Subcutaneous adipose tissue (tissue), 4 donors: ENCODE data around the gene ZC3H14. TPM values are rescaled to one million over a fixed set of nuclear protein-coding genes. Genes with fewer than 3 reads are reported as not detected.

Experiments used
- total RNA-seq, 4 donors: library from RNA; depleted of rRNA; stranded (reverse); fragments of >200 nt; gene quantifications; one replicate each; pipeline ENCODE4 v1.1.0, GENCODE V29; 2016
- TF ChIP-seq, protein P1 (sequence below): fragments of 450-650 bp; IDR thresholded peaks from one replicate; pipeline ENCODE4 v1.5.1; 2016; ENCODE audit warnings: low read depth, mild to moderate bottlenecking, control low read depth, antibody characterized with exemption, moderate library complexity

ZC3H14 gene
- total RNA-seq, 4 donors from 2014 or later, result 57.3 to 95.2 (median 64.7) TPM

DNA sequence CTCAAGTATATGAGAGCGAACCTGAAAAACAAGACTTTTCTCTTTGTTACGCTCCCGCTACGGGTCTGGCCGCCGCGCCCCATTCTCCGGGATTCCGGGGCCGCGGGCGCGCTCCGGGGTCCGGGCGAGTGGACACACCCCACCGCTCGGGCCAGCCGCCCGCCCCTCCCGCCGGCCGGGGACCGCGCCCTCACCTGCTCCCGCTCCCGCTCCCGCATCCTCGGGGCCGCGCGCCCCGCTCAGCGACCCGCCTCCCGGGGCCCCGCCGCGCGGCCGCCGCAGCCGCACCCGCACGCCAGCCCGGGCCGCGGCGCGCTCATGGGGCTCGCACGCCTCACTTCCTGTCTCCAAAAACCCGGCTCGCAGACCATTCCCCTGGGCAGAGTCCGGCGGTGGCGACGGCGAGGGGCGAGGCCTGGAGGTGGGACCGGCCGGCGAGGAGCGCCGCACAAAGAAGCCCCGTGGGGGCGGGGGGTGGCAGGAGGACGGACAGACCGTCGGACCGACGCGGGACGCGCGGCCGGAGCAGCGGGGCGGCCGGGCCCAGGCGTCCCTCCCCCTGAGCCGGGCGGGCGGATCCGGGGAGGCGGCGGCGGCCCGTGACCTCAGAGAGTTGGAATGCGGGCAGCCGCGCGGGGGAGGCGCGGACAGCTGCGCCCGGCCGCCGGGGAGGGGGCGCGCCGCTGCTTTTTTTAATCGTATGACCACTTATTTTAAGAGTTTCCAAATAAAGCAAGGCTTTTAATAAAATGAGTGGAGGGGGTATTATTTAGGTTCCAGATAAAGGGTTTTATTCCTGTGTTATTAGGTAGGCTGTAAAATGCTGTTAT is 8.2 kb upstream of the ZC3H14 start, which contains the start of gene PTPN21:
PTPN21 (minus strand) TSS at position 551 of the 830 bp plus-strand sequence. CDS start 4,590 bp downstream, outside the sequence.
- TF ChIP-seq, protein P1, sequence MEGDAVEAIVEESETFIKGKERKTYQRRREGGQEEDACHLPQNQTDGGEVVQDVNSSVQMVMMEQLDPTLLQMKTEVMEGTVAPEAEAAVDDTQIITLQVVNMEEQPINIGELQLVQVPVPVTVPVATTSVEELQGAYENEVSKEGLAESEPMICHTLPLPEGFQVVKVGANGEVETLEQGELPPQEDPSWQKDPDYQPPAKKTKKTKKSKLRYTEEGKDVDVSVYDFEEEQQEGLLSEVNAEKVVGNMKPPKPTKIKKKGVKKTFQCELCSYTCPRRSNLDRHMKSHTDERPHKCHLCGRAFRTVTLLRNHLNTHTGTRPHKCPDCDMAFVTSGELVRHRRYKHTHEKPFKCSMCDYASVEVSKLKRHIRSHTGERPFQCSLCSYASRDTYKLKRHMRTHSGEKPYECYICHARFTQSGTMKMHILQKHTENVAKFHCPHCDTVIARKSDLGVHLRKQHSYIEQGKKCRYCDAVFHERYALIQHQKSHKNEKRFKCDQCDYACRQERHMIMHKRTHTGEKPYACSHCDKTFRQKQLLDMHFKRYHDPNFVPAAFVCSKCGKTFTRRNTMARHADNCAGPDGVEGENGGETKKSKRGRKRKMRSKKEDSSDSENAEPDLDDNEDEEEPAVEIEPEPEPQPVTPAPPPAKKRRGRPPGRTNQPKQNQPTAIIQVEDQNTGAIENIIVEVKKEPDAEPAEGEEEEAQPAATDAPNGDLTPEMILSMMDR, result no peak

DNA sequence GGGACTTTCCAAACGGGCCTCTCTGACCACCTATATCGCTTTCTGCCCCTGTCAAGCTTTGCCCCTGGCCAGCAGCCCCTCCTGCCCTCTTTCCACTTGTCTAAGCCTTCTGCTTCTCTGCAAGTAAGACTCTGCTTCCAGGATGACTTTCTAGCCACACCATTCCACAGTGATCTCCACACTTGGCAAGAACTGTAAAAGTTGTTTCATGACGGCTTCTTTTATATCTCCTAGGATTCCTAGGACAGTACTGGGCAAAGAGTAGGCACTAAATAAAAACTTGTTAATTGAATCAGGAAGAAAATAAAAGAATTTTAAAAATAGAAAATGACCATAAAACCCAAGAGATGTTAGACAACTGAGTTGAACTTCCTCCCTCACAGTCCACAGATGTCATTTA is 6.3 kb upstream of the ZC3H14 start:
- TF ChIP-seq, protein P1, result no peak

DNA sequence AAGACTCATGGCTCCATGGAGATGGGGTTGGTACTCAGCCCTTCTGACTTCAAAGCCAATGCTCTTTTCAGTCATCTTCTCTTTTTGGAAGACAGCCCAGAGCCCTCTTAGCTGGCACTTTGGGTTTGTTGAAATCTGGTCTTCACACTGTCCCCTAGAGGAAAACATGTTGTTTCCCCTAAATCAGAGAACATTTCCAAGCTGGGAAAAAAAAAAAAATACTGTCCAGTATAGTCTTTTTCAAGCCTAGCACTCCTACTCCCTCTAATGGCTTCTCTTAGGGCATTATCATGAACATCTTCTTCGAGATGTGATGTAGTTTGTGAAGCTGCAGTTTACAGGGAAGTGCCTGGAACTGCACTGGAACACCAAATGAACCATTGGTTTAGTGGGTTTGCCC is 3.0 kb upstream of the ZC3H14 start:
- TF ChIP-seq, protein P1, result no peak

DNA sequence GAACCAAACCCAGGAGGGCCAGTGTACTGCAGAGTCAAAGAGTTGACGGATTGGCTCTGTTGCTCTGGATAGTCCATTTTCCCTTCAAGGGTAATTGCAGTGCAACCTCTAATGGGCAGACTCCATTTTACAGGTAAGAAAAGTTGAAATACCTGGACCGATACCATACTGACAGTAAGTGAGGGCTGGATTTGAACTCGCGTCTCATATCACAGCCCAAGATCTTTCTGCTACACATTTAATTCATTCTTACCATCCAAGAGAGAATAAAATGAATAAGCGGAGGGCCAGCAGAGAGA is 356 bp upstream of the ZC3H14 start:
- TF ChIP-seq, protein P1, result no peak

DNA sequence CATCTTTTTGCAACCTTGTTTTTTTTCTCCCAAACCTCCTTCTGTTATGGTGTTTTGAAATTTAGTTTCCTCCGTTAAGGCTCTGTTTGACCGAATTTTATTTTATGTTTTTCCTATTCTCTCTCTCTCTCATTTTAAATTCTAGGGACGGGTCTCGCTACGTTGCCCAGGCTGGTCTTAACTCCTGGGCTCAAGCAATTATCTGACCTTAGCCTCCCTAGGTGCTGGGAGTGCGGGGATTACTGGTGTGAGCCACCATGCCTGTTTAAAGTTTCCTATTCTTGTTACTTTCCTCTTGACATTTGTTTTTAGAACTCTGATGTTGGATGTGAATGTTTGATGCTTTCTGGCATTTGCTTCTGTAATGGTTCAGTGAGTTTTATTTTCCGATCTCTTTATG is 1.0 kb downstream of the ZC3H14 start:
- TF ChIP-seq, protein P1, result no peak

DNA sequence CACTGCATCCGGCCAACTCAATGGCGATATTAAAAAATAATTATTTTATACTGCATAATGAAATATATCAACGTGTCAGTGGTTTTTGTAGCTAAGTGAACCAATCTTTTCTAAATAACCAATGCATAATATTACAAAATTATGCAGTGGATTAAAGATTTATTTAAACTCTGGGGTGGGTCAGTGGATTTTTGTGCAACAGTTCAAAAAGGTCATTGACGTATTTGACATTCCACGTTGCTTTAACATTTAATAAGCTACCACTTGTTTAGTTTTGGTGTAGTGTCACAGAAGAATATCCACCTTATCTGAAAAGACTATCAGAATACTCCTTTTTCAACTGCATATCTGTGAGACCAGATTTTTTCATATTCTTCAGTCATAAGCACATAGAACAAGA is 2.6 kb downstream of the ZC3H14 start:
- TF ChIP-seq, protein P1, result no peak

DNA sequence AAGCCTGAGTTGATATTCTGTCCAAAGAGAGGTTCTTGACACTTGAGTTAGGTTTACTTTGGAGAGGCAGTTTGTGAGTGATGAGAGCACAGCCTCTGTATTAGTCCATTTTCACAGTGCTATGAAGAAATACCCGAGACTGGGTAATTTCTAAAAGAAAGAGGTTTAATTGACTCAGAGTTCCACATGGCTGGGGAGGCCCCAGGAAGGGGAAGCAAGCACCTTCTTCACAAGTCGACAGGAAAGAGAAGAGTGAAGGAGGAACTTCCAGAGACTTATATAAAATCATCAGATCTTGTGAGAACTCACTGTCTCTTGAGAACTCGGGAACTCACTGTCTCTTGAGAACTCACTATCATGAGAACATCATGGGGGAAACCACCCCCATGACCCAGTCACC is 5.4 kb downstream of the ZC3H14 start:
- TF ChIP-seq, protein P1, result no peak
